Loucy (cell line): ENCODE data around the gene KRT33A.

Experiments used
- CTCF ChIP-seq: fragments of 200-600 bp; sonication (generic); conservative IDR thresholded peaks from 2 replicates; pipeline ENCODE4 v1.5.1; 2014; ENCODE audit warnings: mild to moderate bottlenecking, antibody characterized with exemption, low read length
- EZH2phosphoT487 ChIP-seq: fragments of 200-600 bp; IDR thresholded peaks from 2 replicates; pipeline ENCODE4 v1.6.1; 2018; ENCODE audit warnings: antibody characterized with exemption, mild to moderate bottlenecking, moderate library complexity, borderline replicate concordance

- TF ChIP-seq CTCF (no peak), EZH2phosphoT487 (no peak)
Measured at GRCh38 chr17:41354536-41354935, 3.9 kb upstream of the KRT33A start.
